ENCODE data around the gene TACR1. TPM values are rescaled to one million over a fixed set of nuclear protein-coding genes. Genes with fewer than 3 reads are reported as not detected.
A peak's percentile ranks its signal among the peaks of the same experiment; 100 is the strongest.

The TACR1 gene
- polyA plus RNA-seq, 1 donor from 2014 or later, result 0.78 TPM

DNA sequence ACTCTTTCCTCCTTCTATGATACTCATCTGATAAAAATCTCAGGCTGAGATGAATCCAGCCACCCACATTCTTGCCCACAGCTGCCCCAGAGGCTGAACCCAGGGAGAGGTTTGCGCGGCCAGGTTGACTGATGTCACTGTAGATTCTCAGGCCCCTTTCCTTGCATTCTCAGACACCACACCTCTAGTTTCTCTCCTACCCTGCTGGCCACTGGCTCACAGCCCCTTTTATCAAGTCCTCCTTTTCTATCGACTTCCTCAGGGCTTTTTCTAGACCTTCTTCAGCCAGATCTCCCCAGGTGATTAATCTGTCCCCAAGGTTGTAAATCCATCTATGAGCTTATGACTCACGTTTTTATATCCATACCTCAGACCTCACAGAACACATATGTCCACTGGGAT lies 99.8 kb downstream of the TACR1 start:
- no peaks in the 10 kb centered on the region for H3F3A ChIP-seq (ENCODE audit: insufficient read depth, low read length, poor library complexity, severe bottlenecking)
- no peaks in the 10 kb centered on the region for H3K27me3 ChIP-seq (ENCODE audit: insufficient read depth, low read depth, low read length)
- no peaks in the 10 kb centered on the region for H3K9me2 ChIP-seq (ENCODE audit: insufficient read depth, low read length)
- no peaks in the 10 kb centered on the region for H3K9me3 ChIP-seq (ENCODE audit: low read length)
- no peaks in the 10 kb centered on the region for H3K36me3 ChIP-seq (ENCODE audit: insufficient read depth, low read length)
- H4K20me1 ChIP-seq (ENCODE audit: insufficient read depth), result no peaks in the 10 kb centered on the region
- no peak overlapping the region for H3K4me3 ChIP-seq (ENCODE audit: low read length)
- H3K4me2 ChIP-seq (ENCODE audit: low read length), result no peak overlapping the region
- H2AFZ ChIP-seq (ENCODE audit: low read depth, low read length), result no peak overlapping the region
- H3K27ac ChIP-seq (ENCODE audit: low read length), result no peak overlapping the region
- no peaks in the 10 kb centered on the region for H3K79me2 ChIP-seq (replicated peaks; ENCODE audit: insufficient read depth, low read length)
- TF ChIP-seq MXI1 (conservative IDR thresholded peaks at IDR 0.05; ENCODE audit: poor library complexity, severe bottlenecking) (no peak), POLR2AphosphoS5 (IDR thresholded peaks at IDR 0.05) (no peak), EZH2 (IDR thresholded peaks at IDR 0.05; ENCODE audit: borderline replicate concordance, insufficient read depth, low read length, poor library complexity, severe bottlenecking) (no peak), RAD21 (conservative IDR thresholded peaks at IDR 0.05) (no peak), TAF1 (IDR thresholded peaks at IDR 0.05; ENCODE audit: low read depth) (no peak), SMC3 (conservative IDR thresholded peaks at IDR 0.05; ENCODE audit: poor library complexity) (no peak), EP300 (conservative IDR thresholded peaks at IDR 0.05; ENCODE audit: poor library complexity, severe bottlenecking) (no peak)
- TF ChIP-seq, protein P1, sequence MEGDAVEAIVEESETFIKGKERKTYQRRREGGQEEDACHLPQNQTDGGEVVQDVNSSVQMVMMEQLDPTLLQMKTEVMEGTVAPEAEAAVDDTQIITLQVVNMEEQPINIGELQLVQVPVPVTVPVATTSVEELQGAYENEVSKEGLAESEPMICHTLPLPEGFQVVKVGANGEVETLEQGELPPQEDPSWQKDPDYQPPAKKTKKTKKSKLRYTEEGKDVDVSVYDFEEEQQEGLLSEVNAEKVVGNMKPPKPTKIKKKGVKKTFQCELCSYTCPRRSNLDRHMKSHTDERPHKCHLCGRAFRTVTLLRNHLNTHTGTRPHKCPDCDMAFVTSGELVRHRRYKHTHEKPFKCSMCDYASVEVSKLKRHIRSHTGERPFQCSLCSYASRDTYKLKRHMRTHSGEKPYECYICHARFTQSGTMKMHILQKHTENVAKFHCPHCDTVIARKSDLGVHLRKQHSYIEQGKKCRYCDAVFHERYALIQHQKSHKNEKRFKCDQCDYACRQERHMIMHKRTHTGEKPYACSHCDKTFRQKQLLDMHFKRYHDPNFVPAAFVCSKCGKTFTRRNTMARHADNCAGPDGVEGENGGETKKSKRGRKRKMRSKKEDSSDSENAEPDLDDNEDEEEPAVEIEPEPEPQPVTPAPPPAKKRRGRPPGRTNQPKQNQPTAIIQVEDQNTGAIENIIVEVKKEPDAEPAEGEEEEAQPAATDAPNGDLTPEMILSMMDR (IDR thresholded peaks at IDR 0.05; ENCODE audit: poor library complexity, severe bottlenecking), result no peak
- TF ChIP-seq, protein P2, sequence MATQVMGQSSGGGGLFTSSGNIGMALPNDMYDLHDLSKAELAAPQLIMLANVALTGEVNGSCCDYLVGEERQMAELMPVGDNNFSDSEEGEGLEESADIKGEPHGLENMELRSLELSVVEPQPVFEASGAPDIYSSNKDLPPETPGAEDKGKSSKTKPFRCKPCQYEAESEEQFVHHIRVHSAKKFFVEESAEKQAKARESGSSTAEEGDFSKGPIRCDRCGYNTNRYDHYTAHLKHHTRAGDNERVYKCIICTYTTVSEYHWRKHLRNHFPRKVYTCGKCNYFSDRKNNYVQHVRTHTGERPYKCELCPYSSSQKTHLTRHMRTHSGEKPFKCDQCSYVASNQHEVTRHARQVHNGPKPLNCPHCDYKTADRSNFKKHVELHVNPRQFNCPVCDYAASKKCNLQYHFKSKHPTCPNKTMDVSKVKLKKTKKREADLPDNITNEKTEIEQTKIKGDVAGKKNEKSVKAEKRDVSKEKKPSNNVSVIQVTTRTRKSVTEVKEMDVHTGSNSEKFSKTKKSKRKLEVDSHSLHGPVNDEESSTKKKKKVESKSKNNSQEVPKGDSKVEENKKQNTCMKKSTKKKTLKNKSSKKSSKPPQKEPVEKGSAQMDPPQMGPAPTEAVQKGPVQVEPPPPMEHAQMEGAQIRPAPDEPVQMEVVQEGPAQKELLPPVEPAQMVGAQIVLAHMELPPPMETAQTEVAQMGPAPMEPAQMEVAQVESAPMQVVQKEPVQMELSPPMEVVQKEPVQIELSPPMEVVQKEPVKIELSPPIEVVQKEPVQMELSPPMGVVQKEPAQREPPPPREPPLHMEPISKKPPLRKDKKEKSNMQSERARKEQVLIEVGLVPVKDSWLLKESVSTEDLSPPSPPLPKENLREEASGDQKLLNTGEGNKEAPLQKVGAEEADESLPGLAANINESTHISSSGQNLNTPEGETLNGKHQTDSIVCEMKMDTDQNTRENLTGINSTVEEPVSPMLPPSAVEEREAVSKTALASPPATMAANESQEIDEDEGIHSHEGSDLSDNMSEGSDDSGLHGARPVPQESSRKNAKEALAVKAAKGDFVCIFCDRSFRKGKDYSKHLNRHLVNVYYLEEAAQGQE (IDR thresholded peaks at IDR 0.05; ENCODE audit: borderline replicate concordance), result no peak
- no peak overlapping the region for H3K9ac ChIP-seq (ENCODE audit: low read length)

- no peak overlapping the region for H3K9ac ChIP-seq (ENCODE audit: low read length)
- no peaks in the 10 kb centered on the region for H3K27me3 ChIP-seq (ENCODE audit: insufficient read depth, low read depth, low read length)
- no peaks in the 10 kb centered on the region for H3K36me3 ChIP-seq (ENCODE audit: insufficient read depth, low read length)
- H3K9me3 ChIP-seq (ENCODE audit: low read length), result no peaks in the 10 kb centered on the region
- no peaks in the 10 kb centered on the region for H4K20me1 ChIP-seq (ENCODE audit: insufficient read depth)
- no peaks in the 10 kb centered on the region for H3F3A ChIP-seq (ENCODE audit: insufficient read depth, low read length, poor library complexity, severe bottlenecking)
- no peaks in the 10 kb centered on the region for H3K79me2 ChIP-seq (replicated peaks; ENCODE audit: insufficient read depth, low read length)
- TF ChIP-seq, protein P1 (IDR thresholded peaks at IDR 0.05; ENCODE audit: poor library complexity, severe bottlenecking), result peak; percentile 21
- TF ChIP-seq EP300 (conservative IDR thresholded peaks at IDR 0.05; ENCODE audit: poor library complexity, severe bottlenecking) (no peak), RAD21 (conservative IDR thresholded peaks at IDR 0.05) (peak; percentile 10), POLR2AphosphoS5 (IDR thresholded peaks at IDR 0.05) (no peak), SMC3 (conservative IDR thresholded peaks at IDR 0.05; ENCODE audit: poor library complexity) (no peak)
- H3K4me3 ChIP-seq (ENCODE audit: low read length), result no peak overlapping the region
- H3K27ac ChIP-seq (ENCODE audit: low read length), result no peak overlapping the region
- no peak overlapping the region for H2AFZ ChIP-seq (ENCODE audit: low read depth, low read length)
- H3K9me2 ChIP-seq (ENCODE audit: insufficient read depth, low read length), result no peaks in the 10 kb centered on the region
- no peak overlapping the region for H3K4me2 ChIP-seq (ENCODE audit: low read length)
Observed at GRCh38 chr2:75098856-75099255, 100.5 kb downstream of the TACR1 start.
